Measurements from ENCODE around the gene BAZ1B.
"Not testable (repeated sequence)": the region's sequence is repeated elsewhere in the genome, so short reads cannot be mapped to it uniquely, and the experiment has no call there.

BAZ1B gene

DNA sequence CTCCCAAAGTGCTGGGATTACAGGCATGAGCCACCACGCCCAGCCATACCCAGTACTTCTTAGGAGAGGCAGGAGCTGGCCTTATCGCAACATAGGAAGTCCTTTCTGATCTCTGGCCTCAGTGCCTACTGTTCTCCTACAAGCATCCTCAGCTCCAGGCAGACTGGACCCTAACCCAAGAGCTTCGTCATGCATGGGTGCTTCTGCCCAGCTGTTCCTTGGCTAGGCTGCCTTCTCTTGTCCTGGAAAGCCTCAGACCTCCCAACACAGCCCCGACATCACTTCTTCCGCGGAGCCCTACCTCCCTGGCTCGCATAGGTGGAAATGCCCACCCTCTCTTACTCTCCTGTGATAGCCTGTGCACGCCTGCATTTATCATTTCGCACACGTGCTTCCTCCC is 19.6 kb upstream of the BAZ1B start:
- no peak for DNase-seq (ENCODE audit: low read depth)

DNA sequence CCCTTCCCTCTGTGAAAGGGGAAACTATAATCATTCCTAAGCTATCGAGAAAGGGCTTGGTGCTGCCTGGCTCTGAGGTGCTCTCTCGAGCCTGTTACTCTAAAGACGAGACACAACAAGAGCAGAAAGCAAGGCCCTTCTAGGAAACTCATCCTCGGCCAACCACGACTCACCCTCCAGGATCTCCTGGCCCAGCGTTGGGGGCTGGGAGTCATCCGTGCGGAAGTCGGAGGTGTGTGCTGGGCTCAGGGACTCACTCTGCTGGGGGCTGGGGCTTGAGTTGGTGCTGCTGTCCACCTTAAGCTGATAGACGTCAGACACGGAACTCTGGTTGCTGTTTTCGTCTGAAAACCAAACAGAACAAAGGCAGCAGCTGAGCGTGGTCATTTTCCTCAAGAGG is 17.6 kb upstream of the BAZ1B start:
- no peak for DNase-seq (ENCODE audit: low read depth)

DNA sequence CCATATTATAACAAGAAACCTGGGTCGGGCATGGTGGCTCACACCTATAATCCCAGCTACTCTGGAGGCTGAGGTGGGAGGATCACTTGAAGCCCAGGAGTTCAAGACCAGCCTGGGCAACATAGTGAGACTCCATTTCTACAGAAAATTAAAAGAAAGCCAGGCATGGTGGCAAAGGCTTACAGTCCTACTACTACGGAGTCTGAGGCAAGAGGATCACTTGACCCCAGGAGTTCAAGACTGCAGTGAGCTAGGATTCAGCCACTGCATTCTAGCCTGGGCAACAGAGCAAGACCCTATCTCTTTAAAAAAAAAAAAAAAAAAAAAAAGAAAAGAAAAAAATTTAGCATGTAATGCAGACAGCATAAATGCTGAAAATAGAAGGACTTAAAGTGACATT is 16.4 kb upstream of the BAZ1B start:
- DNase-seq (ENCODE audit: low read depth) = not testable (repeated sequence)

DNA sequence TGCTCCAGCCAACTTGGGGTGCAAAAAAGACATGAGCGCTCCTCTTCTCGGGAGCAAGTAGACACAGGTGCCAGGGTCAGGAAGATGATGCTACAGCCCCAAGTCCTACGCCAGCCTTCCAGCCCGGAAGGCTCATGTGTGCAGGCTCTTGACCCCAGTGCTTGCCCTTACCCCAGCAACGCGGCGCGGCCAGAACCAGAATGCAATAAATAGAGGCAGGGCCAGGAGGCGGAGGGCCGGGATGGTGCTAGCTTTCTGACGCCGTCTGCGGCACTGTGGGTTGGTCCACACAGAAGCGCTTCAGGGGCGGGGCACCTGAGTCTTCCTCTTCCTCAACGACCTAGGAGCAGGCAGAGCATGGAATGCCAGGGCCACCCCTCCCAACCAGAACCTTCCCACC is 15.0 kb upstream of the BAZ1B start:
- DNase-seq (ENCODE audit: low read depth) = no peak

DNA sequence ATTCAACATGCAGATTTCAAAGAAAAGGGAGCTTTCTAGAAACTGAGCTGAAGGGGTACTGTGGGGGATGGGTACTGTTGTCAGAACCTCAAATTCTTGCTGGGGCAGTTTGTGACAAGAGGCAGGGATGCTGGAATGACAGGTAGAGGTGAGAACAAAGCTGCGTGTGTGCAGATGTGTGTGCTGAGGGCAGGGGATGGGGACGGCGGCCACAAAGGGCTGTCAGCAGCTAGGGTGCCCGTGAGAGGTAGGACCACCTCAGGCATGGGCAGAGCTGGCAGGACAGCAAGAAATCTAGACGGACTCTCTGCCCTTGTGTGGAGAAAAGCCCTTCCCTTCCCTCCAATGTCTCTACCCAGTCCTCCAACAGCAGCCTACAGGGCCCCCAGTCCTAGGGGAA is 14.4 kb upstream of the BAZ1B start:
- no peak for DNase-seq (ENCODE audit: low read depth)

DNA sequence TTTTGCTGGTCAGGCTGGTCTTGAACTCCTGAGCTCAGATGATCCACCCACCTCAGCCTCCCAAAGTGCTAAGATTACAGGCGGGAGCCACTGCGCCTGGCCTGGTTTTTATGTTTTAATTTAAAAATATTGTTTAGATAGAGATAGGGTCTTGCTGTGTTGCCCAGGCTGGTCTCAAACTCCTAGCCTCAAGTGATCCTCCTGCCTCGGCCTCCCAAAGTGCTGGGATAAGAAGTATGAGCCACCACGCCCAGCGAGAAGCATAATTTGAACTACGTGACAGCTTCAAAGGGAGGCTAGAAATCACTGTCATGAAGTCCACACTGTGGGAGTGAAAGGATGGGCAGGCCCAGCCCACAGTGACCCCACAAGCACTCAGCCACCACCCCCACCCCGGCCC is 13.8 kb upstream of the BAZ1B start:
- DNase-seq (ENCODE audit: low read depth) = not testable (repeated sequence)

DNA sequence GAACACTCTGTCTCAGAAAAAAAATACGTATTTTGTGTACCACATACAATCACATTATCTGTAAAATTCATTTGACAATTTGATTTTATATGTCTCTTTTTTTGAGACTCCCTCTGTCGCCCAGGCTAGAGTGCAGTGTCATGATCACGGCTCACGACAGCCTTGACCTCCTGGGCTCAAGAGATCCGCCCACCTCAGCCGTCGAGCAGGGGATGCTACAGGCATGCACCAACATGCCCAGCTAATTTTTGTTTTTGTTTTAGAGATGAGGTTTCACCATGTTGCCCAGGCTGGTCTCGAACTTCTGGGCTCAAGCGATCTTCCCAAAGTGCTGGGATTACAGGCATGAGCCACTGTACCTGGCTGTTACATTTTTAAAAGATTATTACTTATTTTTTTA is 11.6 kb upstream of the BAZ1B start:
- DNase-seq (ENCODE audit: low read depth) = no peak

DNA sequence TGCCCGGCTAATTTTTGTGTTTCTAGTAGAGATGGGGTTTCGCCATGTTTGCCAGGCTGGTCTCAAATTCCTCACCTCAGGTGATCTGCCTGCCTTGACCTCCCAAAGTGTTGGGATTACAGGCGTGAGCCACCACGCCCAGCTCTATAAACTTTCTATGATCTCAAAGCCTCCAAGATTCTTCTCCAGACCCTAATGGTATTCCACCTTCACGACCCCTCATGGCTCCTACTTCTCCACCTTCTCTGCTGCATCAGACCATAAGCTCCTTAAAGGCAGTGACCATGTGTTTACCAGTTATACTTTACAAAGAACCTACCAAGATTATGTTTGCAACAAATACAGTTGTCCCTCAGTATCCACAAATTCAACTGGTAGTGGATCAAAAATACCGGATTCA is 10.1 kb upstream of the BAZ1B start:
- DNase-seq (ENCODE audit: low read depth) = no peak

DNA sequence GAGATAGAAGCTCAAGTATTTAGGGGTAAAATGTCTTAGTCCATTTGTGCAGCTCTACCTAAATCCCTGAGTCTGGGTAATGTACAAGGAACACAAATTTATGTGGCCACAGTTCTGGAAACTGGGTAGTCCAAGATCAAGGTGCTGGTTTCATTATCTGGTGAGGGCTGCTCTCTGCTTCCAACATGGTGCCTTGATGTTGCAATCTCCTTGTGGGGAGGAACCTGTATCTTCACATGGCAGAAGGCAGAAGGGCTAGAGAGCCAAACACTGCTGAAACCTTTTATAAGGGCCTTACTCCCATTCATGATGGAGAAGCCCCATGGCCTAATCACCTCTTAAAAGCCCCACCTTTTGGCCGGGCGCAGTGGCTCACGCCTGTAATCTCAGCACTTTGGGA is 8.7 kb upstream of the BAZ1B start:
- DNase-seq (ENCODE audit: low read depth) = no peak

DNA sequence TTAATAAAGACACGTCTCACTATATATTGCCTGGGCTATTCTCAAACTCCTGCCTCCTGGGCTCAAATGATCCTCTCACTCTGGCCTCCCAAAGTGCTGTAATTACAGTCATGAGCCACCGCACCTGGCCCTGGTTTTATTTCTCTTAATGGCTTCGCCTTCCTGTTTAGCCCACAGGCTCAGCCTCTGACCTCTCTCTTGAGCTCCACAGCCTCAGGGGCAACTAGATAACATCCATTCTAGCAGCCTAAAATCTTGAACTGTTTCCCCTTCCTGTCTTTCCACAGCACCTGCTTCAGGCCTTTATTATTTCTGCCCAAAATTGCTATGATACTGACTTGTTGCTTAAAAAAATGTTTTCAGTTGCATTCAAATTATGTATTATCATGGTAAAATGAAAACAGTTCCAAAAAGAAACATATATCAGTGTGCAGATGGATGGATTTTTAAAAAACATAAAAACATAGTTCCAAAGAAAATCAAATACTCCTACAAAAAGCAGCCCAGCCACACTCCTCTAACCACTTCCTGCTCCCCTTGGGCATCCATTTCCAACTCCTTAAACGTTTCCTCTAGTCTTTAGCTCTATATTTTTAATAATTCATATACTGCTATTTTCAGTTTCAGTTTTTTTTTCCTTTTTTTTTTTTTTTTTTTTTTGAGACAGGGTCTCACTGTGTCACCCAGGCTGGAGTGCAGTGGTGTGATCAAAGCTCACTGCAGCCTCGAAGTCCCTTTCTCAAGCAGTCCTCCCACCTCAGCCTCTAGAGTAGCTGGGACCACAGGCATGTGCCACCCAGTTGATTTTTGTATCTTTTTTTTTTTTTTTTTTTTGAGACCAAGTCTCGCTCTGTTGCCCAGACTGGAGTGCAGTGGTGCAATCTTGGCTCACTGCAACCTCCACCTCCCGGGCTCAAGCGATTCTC is 5.1 kb upstream of the BAZ1B start:
- DNase-seq (ENCODE audit: low read depth) = no peak

DNA sequence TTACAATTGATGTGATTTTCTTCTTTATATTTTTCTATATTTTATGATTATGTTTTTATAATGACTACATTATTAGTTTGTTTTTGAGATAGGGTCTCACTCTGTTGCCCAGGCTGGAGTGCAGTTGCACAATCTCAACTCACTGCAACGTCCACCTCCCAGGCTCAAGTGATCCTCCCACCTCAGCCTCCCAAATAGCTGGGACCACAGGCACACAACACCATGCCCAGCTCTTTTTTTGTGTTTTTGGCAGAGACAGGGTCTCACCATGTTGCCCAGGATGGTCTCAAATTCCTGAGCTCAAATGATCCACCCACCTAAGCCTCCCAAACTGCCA is 4.0 kb upstream of the BAZ1B start:
- DNase-seq (ENCODE audit: low read depth) = not testable (repeated sequence)

DNA sequence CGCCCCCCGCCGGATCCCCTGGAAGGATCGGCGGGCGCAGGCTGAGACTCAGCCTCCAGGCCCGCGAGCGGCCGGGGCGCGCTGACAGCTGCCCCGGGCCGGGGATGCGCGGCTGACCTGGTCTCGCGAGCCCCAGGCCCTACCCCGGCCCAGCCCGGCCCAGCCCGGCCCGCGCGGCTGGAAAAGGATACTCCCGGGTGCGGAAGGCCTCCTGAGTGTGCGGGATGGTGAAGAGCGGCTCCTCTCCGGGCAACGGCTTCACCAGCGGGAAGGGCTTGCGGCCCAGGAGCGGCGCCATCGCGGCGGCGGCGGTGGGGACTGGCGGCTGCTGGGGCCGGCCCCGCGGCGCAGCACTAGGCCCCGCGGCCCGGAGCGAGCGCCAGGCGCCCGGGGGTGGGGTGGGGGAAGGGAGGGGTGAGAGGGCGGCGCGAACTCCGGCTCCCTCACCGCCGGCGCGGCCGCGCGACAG is 423 bp downstream of the BAZ1B start:
- no peak for DNase-seq (ENCODE audit: low read depth)

DNA sequence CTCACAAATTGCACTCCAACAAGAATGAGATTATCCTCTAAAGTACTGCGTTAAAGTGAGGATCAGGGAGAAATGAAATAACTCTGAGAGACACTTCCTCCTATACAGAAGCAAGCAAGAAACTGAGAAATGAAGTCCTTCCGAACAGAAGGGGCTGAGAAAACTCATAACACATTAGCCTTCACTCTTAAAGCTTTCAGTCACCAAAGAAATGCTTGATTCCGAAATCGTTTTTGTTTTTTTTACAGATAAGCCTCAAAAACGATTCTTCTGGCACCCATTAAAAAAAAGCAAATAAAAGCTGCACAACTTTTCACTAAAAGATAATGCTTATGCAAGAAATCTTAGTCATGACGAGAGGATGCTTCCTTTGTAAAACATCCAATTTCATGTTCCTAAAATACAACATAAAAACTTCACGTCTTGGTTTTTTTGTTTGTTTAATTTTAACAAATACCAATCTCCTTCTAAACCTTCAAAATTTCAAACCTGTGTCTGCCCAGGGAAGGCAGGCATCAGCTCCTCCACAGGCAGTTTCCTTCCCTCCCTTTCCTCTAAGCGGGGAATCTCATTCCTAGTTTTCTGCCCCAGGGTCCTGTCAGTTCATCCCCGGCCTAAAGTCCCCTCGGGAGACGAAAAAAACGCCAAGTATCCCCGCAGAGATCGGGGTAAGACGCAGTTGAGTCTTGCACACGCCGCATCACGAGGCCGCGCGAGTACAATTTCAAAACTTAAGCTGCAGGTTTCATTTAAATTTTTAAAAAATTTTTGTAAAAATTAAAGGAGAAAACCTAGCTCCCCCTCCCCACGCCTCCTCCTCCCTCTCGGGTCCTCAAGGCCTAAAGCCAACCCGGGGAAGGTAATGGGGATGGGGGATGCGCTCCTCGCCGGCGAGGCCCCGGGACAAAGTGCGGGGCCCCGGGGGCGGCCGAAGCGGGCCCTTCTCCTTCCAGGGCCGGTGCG is 1.1 kb downstream of the BAZ1B start:
- DNase-seq (ENCODE audit: low read depth) = no peak

DNA sequence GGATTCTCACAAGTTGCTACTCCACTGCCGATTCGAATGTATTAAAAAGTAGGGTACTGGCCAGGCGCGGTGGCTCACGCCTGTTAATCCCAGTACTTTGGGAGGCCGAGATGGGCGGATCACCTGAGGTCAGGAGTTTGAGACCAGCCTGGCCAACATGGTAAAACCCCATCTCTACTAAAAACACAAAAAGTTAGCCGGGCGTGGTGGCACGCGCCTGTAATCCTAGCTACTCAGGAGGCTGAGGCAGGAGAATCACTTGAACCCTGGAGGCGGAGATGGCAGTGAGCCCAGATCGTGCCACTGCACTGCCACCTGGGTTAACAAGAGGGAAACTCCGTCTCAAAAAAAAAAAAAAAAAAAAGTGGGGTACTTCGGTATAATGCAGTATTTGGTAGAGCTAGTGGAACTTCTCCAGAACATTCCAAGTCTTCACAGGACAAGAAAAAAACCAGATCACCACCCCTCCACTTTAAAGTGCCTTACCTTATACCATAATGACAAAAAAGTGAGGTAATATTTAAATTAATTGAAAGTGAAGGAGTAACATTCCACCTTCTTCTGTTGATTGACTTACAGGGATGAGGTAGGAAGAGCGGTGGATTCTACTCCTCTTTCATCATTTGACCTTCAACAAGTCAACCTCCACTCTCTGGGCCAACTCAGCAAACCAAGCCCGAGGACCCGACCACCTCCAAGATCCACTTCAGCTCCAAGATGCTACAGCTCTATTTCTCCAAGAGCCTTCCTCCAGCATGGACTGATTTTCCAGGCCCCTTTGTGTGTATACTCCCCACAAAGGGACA is 2.0 kb downstream of the BAZ1B start:
- no peak for DNase-seq (ENCODE audit: low read depth)

DNA sequence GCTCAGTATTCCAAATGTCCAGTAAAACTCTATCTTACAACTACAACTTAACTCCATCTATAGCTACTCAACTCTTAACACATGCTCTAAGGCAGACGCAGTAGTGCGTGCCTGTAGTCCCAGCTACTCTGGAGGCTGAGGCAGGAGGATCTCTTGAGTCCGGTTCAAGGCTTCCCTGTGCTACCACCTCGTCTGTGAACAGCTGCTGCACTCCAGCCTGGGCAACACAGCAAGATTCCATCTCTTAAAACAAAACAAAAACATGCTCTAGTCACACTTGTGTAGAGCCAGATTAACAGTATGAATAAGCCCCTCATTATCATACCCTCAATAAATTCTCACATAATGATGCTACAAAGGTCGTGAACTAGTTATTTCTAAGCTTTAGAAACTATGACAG is 3.6 kb downstream of the BAZ1B start:
- DNase-seq (ENCODE audit: low read depth) = no peak

DNA sequence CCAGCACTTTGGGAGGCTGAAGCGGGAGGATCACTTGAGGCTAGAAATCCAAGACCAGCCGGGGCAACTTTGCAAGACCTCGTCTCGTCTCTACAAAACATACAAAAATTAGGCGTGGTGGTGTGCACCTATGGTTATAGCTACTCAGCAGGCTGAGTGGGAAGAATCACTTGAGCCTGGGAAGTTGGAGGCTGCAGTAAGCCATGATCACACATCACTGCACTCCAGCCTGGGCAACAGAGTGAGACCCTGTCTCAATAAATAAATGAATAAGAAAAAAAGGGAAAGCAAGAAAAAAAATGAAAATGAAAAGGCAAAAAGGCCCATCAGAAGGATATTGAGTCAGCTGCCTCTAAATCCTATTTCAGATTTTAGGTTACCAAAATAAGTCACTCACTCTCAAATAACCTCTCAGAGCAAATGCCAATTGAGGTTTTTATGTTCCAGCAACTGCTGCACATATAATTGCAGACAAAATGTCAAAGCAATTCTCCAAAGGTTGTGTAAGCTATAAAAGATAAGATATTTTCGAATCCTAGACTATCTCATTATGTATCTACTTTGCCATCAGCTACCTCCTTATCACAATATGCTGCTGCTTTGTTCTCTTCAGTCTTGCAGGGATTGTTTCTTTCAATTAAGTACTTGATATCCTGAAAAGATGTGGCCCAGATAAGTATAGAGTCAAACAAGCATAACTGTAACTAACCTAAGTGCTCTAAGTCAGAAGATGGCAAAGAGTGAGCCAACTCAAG is 4.7 kb downstream of the BAZ1B start:
- no peak for DNase-seq (ENCODE audit: low read depth)

DNA sequence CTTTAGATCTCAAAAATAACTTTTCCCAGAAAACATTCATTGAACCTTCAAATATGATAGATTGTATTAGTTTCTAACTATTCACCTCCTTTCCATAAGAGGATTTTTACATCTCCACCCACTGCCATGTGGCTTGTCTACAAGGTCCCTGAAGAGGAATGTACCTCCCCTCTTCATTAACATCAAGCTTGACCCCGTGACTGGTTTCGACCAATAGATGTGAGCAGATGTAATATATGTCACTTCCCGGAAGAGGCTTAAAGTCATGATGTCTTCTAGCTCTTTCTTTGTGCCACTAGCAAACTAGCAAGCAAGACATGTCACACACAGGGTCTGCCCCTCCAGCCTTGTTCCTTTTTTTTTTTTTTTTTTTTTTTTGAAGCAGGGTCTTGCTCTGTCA is 6.9 kb downstream of the BAZ1B start:
- DNase-seq (ENCODE audit: low read depth) = no peak

DNA sequence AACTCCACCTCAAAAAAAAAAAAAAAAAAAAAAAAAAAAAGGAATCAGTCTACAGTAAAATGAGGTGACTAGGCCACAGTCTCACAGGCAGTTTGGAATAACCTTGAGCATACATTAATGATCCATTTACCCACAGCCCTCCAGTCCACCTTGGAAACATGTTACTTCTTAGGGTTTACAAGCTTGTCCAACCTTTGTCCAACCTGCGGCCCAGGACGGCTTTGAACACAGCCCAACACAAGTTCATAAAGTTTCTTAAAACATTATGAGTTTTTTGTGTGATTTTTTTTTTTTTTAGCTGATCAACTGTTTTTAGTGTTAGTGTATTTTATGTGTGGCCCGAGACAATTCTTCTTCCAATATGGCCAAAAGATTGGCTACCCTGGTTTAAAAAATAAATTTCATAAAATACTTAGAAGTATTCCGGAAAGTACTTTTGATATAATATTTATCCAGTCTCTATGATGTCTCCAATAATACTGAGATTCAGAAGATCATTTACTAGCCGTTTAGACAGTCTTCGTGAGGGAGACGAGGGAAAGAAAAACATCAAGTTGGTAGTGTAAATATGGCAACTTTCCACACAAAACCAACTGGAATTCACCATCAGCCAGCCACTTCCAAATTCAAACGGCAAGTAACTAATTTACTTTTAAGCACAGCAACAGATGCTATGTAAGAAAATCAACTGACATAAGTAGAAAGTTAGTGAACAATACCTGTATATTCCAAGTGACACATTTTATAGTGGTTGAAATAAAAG is 9.9 kb downstream of the BAZ1B start:
- no peak for DNase-seq (ENCODE audit: low read depth)

DNA sequence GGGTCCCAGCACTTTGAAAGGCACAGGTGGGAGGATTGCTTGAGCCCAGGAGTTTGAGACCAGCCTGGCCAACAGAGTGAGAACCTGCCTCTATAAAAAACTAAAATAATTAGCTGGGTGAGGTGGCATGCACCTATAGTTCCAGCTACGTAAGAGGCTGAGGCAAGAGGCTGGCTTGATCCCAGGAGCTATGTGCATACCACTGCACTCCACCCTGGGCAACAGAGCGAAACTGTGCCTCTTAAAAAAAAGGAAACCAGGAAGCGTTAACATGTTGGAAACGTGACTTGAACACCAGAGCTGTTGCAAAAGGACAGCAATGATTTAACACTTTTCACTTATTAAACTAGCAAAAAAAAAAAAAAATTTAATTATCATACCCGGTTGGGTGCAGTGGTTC is 12.6 kb downstream of the BAZ1B start:
- no peak for DNase-seq (ENCODE audit: low read depth)

DNA sequence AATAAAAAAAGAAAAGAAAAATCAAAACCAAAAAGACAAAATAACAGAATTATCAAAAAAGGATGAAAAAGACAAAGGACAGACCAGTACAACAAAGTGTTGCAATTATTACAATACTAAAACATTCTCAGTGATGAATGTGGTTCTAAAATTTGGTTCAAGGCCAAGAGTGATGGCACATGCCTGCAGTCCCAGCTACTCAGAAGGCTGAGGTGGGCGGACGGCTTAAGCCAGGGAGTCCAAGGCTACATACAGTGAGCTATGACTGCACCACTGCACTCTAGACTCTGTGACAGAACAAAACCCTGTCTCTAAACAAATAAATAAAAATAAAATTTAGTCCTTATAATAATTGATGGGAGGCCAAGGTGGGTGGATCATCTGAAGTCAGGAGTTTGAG is 14.5 kb downstream of the BAZ1B start:
- DNase-seq (ENCODE audit: low read depth) = no peak

DNA sequence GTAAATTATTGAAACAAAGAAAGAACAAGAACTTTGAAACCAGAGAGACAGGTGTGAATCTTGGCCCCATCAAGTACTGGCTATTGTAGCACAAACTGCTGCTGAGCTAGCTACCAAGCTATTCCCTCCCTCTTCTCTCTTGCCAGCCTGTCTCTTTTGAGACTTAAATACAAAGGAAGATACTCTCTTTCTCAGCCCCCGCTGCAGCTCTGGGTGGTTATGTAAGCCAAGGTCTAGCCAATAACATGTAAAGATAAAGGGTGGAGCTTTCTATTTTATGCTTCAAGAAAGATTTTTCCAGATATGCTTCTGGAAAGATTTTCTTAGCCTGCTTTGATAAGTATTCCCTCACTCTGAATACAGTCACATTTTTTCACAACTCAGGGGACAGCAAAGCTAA is 17.2 kb downstream of the BAZ1B start:
- DNase-seq (ENCODE audit: low read depth) = no peak

All from GM04503 (cell line).